SK-N-SH (cell line): ENCODE data around the gene EDN1. TPM values are rescaled to one million over a fixed set of nuclear protein-coding genes. Genes with fewer than 3 reads are reported as not detected.

Source experiments
- CTCF ChIA-PET: fragments of 300-600, 350-600 bp; formaldehyde crosslinking; extraction: SDS; loops from one replicate; lab custom pipeline; 2021; lab: Yijun Ruan, JAX
- POLR2A ChIA-PET: fragments of 350-600 bp; sonication (Branson Sonifier 250); formaldehyde crosslinking; extraction: SDS; loops from one replicate; lab custom pipeline; 2020; ENCODE audit warnings: antibody characterized with exemption, inconsistent platforms; lab: Yijun Ruan, JAX
- DNase-seq: peaks from one replicate; pipeline ENCODE4 v3.0.0; 2012
- H2AFZ ChIP-seq: fragments of 200-600 bp; sonication (generic); 2 replicates; pipeline ENCODE4 v1.8.1; 2016; ENCODE audit warnings: antibody characterized with exemption, mild to moderate bottlenecking, low read depth
- H3F3A ChIP-seq: fragments of 200-600 bp; sonication (generic); replicated peaks from 2 replicates; pipeline ENCODE3; 2016; ENCODE audit warnings: antibody characterized with exemption, mild to moderate bottlenecking; ENCODE audit not compliant: insufficient read depth
- H3K27ac ChIP-seq, 2 experiments: fragments of 200-500 bp in 1 of 2; fragments of 200-600 bp in 1 of 2; sonication (Bioruptor generic) in 1 of 2; sonication (generic), shearing (Covaris generic) in 1 of 2; 2 replicates each; pipeline versions ENCODE4 v1.5.1 to v1.6.1; 2014 to 2016; ENCODE audit warnings: low read depth in 2 of 2, inconsistent platforms in 1 of 2, low read length in 1 of 2, mild to moderate bottlenecking in 1 of 2, mixed read lengths in 1 of 2
- H3K27me3 ChIP-seq: fragments of 200-600 bp; sonication (generic), shearing (Covaris generic); 2 replicates; pipeline ENCODE4 v1.6.1; 2016; ENCODE audit warnings: mixed run types; ENCODE audit not compliant: insufficient read depth
- H3K36me3 ChIP-seq, 2 experiments: fragments of 200-500 bp in 1 of 2; fragments of 200-600 bp in 1 of 2; sonication (Bioruptor generic) in 1 of 2; sonication (generic) in 1 of 2; replicated peaks in 1 of 2; 2 replicates each; pipeline versions ENCODE3 to v1.5.1; 2014 to 2016; ENCODE audit warnings: low read length in 1 of 2, mild to moderate bottlenecking in 1 of 2; ENCODE audit not compliant: insufficient read depth in 2 of 2, control insufficient read depth in 1 of 2
- H3K4me1 ChIP-seq, 2 experiments: fragments of 200-500 bp in 1 of 2; fragments of 200-600 bp in 1 of 2; sonication (Bioruptor generic) in 1 of 2; sonication (generic), shearing (Covaris generic) in 1 of 2; 2 replicates each; pipeline versions ENCODE4 v1.5.1 to v1.6.1; 2014 to 2016; ENCODE audit warnings: low read depth in 1 of 2, low read length in 1 of 2, mixed run types in 1 of 2; ENCODE audit not compliant: insufficient read depth in 2 of 2, control insufficient read depth in 1 of 2
- H3K4me2 ChIP-seq: fragments of 200-600 bp; sonication (generic), shearing (Covaris generic); 2 replicates; pipeline ENCODE4 v1.6.1; 2017; ENCODE audit warnings: mixed run types
- H3K4me3 ChIP-seq, 2 experiments: fragments of 200-500 bp in 1 of 2; fragments of 200-600 bp in 1 of 2; sonication (Bioruptor generic) in 1 of 2; sonication (generic), shearing (Covaris generic) in 1 of 2; 2 replicates each; pipeline versions ENCODE4 v1.5.1 to v1.8.1; 2014 to 2016; ENCODE audit warnings: low read depth in 2 of 2, inconsistent platforms in 1 of 2, low read length in 1 of 2, mild to moderate bottlenecking in 1 of 2, mixed read lengths in 1 of 2, moderate library complexity in 1 of 2
- H3K79me2 ChIP-seq: fragments of 200-600 bp; sonication (generic); 2 replicates; pipeline ENCODE4 v1.8.1; 2017; ENCODE audit warnings: mild to moderate bottlenecking; ENCODE audit not compliant: insufficient read depth
- H3K9ac ChIP-seq: fragments of 200-600 bp; sonication (generic); 2 replicates; pipeline ENCODE4 v1.6.1; 2017; ENCODE audit warnings: mixed run types
- H3K9me2 ChIP-seq: fragments of 200-600 bp; sonication (generic); 2 replicates; pipeline ENCODE4 v1.6.1; 2017; ENCODE audit warnings: mixed run types
- H3K9me3 ChIP-seq: fragments of 200-600 bp; sonication (generic); 2 replicates; pipeline ENCODE4 v1.6.1; 2017; ENCODE audit warnings: mixed run types, mild to moderate bottlenecking, moderate library complexity
- H4K20me1 ChIP-seq: fragments of 200-600 bp; sonication (generic); 2 replicates; pipeline ENCODE4 v1.6.1; 2017; ENCODE audit warnings: mild to moderate bottlenecking, mixed run types; ENCODE audit not compliant: insufficient read depth
- ELF1 ChIP-seq: IDR thresholded peaks from 2 replicates; pipeline ENCODE4 v1.4.0; 2012
- EP300 ChIP-seq, 2 experiments: IDR thresholded peaks; 2 replicates each; pipeline versions ENCODE4 v1.4.0 to v1.6.1; 2012; ENCODE audit warnings: borderline replicate concordance in 1 of 2, low read depth in 1 of 2, low read length in 1 of 2
- FOSL2 ChIP-seq: IDR thresholded peaks from 2 replicates; pipeline ENCODE4 v1.4.0; 2012; ENCODE audit warnings: low read depth, mild to moderate bottlenecking, moderate library complexity, borderline replicate concordance
- FOXM1 ChIP-seq: IDR thresholded peaks from 2 replicates; pipeline ENCODE4 v1.4.0; 2012; ENCODE audit warnings: low read depth, mild to moderate bottlenecking
- GABPA ChIP-seq: IDR thresholded peaks from 2 replicates; pipeline ENCODE4 v1.4.0; 2012; ENCODE audit warnings: low read depth, mild to moderate bottlenecking
- GATA2 ChIP-seq: sonication (generic); formaldehyde crosslinking; IDR thresholded peaks from 2 replicates; pipeline ENCODE4 v1.5.0; 2020; ENCODE audit warnings: mild to moderate bottlenecking, missing genetic modification reagents
- JUND ChIP-seq: IDR thresholded peaks from 2 replicates; pipeline ENCODE4 v1.4.0; 2012
- MEF2A ChIP-seq: IDR thresholded peaks from 2 replicates; pipeline ENCODE4 v1.4.0; 2012; ENCODE audit warnings: low read depth, borderline replicate concordance
- MXI1 ChIP-seq: IDR thresholded peaks from 2 replicates; pipeline ENCODE4 v1.6.1; 2012; ENCODE audit warnings: mild to moderate bottlenecking, low read depth, low read length, improper control_type of control experiment
- NRF1 ChIP-seq: IDR thresholded peaks from 2 replicates; pipeline ENCODE4 v1.6.1; 2012; ENCODE audit warnings: low read depth, mild to moderate bottlenecking, low read length
- RAD21 ChIP-seq: IDR thresholded peaks from 2 replicates; pipeline ENCODE4 v1.6.1; 2012; ENCODE audit warnings: mild to moderate bottlenecking, low read length
- REST ChIP-seq: IDR thresholded peaks from 2 replicates; pipeline ENCODE4 v1.6.1; 2012; ENCODE audit warnings: mild to moderate bottlenecking, low read depth, low read length, moderate library complexity
- RXRA ChIP-seq: IDR thresholded peaks from 2 replicates; pipeline ENCODE4 v1.4.0; 2012; ENCODE audit warnings: low read depth, mild to moderate bottlenecking, borderline replicate concordance
- SMC3 ChIP-seq: IDR thresholded peaks from 2 replicates; pipeline ENCODE4 v1.6.1; 2012; ENCODE audit warnings: low read depth, low read length, improper control_type of control experiment
- TCF12 ChIP-seq: IDR thresholded peaks from 2 replicates; pipeline ENCODE4 v1.4.0; 2012
- USF2 ChIP-seq: fragments of 150-350 bp; IDR thresholded peaks from 2 replicates; pipeline ENCODE4 v1.6.1; 2017; ENCODE audit warnings: antibody characterized with exemption, low read length, low read depth, borderline replicate concordance
- WGBS: methylation state at CpG from one replicate; pipeline ENCODE4 v1.1.6; 2017; ENCODE audit warnings: low lambda C conversion rate; 5-methylcytosine and 5-hydroxymethylcytosine counted together
- polyA plus RNA-seq, 3 experiments: library from polyadenylated mRNA; depleted of rRNA; stranded (reverse); fragments of >200 nt; gene quantifications; 2 replicates each; pipeline ENCODE4 v1.2.3, GENCODE V29; 2012
- TF ChIP-seq, protein P1 (sequence below): IDR thresholded peaks from 2 replicates; pipeline ENCODE4 v1.4.0; 2012; ENCODE audit warnings: low read depth
- TF ChIP-seq, protein P2 (sequence below): IDR thresholded peaks from 2 replicates; pipeline ENCODE4 v1.4.0; 2012; ENCODE audit warnings: low read depth, borderline replicate concordance
- TF ChIP-seq, protein P3 (sequence below): fragments of 150-350 bp; IDR thresholded peaks from 2 replicates; pipeline ENCODE4 v1.6.1; 2016; ENCODE audit warnings: mild to moderate bottlenecking, low read depth, low read length
- TF ChIP-seq, protein P4 (sequence below): fragments of 200-600 bp; sonication (generic); IDR thresholded peaks from 2 replicates; pipeline ENCODE4 v1.6.1; 2017; ENCODE audit warnings: antibody characterized with exemption, mild to moderate bottlenecking, moderate library complexity

EDN1 gene
- polyA plus RNA-seq, 1 of the 3 experiments (the other 2 are of a cell fraction): 1.3 TPM

GRCh38 chr6:12327391-12327790 is 37.2 kb downstream of the EDN1 start:
- no peaks in the 10 kb centered on the region for H4K20me1 ChIP-seq
- H3K9me3 ChIP-seq: no peaks in the 10 kb centered on the region
- DNase-seq: no peak
- no peaks in the 10 kb centered on the region for H3K9me2 ChIP-seq
- POLR2A ChIA-PET: no interaction called here
- H3K79me2 ChIP-seq: no peaks in the 10 kb centered on the region
- 68% methylated on average over 2 of the region's 2 CpGs for WGBS
- no peaks in the 10 kb centered on the region for H3K36me3 ChIP-seq
- H3K27me3 ChIP-seq: no peaks in the 10 kb centered on the region
- H3K27ac ChIP-seq: peak overlapping the region in 1 of 2 experiments; percentile 25; a peak in 1 of 4 replicates
- no peak overlapping the region for H3K4me3 ChIP-seq
- H3F3A ChIP-seq: no peaks in the 10 kb centered on the region
- H2AFZ ChIP-seq: no peak overlapping the region
- H3K4me2 ChIP-seq: no peak overlapping the region
- peaks cover 0 to 19% of the 10 kb centered on the region in 2 experiments; a peak in 1 of 4 replicates for H3K4me1 ChIP-seq
- CTCF ChIA-PET: no interaction called here
- H3K9ac ChIP-seq: no peak overlapping the region
- TF ChIP-seq ELF1: no peak
- no peak for TF ChIP-seq MXI1
- no peak for TF ChIP-seq RAD21
- TF ChIP-seq TCF12: no peak
- no peak for TF ChIP-seq RXRA
- TF ChIP-seq JUND: no peak
- TF ChIP-seq EP300 (IDR thresholded peaks at IDR 0.05; ENCODE audit: borderline replicate concordance in 1 of 2, low read depth in 1 of 2, low read length in 1 of 2): no peak
- no peak for TF ChIP-seq GATA2 (CRISPR knock-in tag)
- TF ChIP-seq, protein P1, sequence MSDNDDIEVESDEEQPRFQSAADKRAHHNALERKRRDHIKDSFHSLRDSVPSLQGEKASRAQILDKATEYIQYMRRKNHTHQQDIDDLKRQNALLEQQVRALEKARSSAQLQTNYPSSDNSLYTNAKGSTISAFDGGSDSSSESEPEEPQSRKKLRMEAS: no peak
- no peak for TF ChIP-seq SMC3
- TF ChIP-seq GABPA: no peak
- TF ChIP-seq FOXM1: no peak
- TF ChIP-seq USF2: no peak
- TF ChIP-seq MEF2A: no peak
- TF ChIP-seq, protein P2, sequence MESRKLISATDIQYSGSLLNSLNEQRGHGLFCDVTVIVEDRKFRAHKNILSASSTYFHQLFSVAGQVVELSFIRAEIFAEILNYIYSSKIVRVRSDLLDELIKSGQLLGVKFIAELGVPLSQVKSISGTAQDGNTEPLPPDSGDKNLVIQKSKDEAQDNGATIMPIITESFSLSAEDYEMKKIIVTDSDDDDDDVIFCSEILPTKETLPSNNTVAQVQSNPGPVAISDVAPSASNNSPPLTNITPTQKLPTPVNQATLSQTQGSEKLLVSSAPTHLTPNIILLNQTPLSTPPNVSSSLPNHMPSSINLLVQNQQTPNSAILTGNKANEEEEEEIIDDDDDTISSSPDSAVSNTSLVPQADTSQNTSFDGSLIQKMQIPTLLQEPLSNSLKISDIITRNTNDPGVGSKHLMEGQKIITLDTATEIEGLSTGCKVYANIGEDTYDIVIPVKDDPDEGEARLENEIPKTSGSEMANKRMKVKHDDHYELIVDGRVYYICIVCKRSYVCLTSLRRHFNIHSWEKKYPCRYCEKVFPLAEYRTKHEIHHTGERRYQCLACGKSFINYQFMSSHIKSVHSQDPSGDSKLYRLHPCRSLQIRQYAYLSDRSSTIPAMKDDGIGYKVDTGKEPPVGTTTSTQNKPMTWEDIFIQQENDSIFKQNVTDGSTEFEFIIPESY: no peak
- no peak for TF ChIP-seq NRF1
- TF ChIP-seq, protein P3, sequence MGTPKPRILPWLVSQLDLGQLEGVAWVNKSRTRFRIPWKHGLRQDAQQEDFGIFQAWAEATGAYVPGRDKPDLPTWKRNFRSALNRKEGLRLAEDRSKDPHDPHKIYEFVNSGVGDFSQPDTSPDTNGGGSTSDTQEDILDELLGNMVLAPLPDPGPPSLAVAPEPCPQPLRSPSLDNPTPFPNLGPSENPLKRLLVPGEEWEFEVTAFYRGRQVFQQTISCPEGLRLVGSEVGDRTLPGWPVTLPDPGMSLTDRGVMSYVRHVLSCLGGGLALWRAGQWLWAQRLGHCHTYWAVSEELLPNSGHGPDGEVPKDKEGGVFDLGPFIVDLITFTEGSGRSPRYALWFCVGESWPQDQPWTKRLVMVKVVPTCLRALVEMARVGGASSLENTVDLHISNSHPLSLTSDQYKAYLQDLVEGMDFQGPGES: no peak
- no peak for TF ChIP-seq FOSL2
- TF ChIP-seq, protein P4, sequence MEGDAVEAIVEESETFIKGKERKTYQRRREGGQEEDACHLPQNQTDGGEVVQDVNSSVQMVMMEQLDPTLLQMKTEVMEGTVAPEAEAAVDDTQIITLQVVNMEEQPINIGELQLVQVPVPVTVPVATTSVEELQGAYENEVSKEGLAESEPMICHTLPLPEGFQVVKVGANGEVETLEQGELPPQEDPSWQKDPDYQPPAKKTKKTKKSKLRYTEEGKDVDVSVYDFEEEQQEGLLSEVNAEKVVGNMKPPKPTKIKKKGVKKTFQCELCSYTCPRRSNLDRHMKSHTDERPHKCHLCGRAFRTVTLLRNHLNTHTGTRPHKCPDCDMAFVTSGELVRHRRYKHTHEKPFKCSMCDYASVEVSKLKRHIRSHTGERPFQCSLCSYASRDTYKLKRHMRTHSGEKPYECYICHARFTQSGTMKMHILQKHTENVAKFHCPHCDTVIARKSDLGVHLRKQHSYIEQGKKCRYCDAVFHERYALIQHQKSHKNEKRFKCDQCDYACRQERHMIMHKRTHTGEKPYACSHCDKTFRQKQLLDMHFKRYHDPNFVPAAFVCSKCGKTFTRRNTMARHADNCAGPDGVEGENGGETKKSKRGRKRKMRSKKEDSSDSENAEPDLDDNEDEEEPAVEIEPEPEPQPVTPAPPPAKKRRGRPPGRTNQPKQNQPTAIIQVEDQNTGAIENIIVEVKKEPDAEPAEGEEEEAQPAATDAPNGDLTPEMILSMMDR: no peak
- no peak for TF ChIP-seq REST
